PC-3 (cell line): Measurements from ENCODE around the gene TCFL5. TPM values are rescaled to one million over a fixed set of nuclear protein-coding genes. Genes with fewer than 3 reads are reported as not detected.

Experiments
- ATAC-seq: fragments of 200-7000 bp; cut with Tn5 transposase; 2 replicates; pipeline ENCODE4 v1.9.1; 2020; ENCODE audit warnings: mild to moderate bottlenecking, moderate library complexity
- BruUV-seq: library from RNA; stranded (reverse); fragments of 400-500 nt; replicated peaks from 2 replicates; lab custom pipeline; 2021; lab: Mats Ljungman, UMichigan
- CTCF ChIA-PET: fragments of 300-600 bp; sonication (Branson Sonifier 250); formaldehyde crosslinking; loops from one replicate; lab custom pipeline; 2022; ENCODE audit warnings: antibody characterized with exemption; lab: Charles Lee
- POLR2A ChIA-PET: fragments of 300-600 bp; sonication (Branson Sonifier 250); formaldehyde crosslinking; loops from one replicate; lab custom pipeline; 2022; ENCODE audit warnings: antibody characterized with exemption; ENCODE audit not compliant: unreplicated experiment; lab: Charles Lee
- DNase-seq: peaks from one replicate; pipeline ENCODE4 v3.0.0-alpha.2; 2015
- H2AFZ ChIP-seq: fragments of 300-600 bp; sonication (generic); 2 replicates; pipeline ENCODE4 v1.6.0; 2016; ENCODE audit warnings: antibody characterized with exemption, low read length
- H3F3A ChIP-seq: fragments of 300-600 bp; sonication (generic); one replicate; pipeline ENCODE4 v1.6.0; 2017; ENCODE audit warnings: antibody characterized with exemption, low read length, control low read depth, mild to moderate bottlenecking; ENCODE audit not compliant: unreplicated experiment
- H3K27ac ChIP-seq: fragments of 300-600 bp; sonication (generic); 2 replicates; pipeline ENCODE4 v1.5.1; 2016; ENCODE audit warnings: mild to moderate bottlenecking, low read length
- H3K27me3 ChIP-seq: fragments of 300-600 bp; sonication (generic); 2 replicates; pipeline ENCODE4 v1.6.1; 2016; ENCODE audit warnings: low read length, mixed read lengths
- H3K36me3 ChIP-seq: fragments of 300-600 bp; sonication (generic); 2 replicates; pipeline ENCODE4 v1.6.1; 2016; ENCODE audit warnings: low read depth, mixed run types, low read length, mixed read lengths
- H3K4me1 ChIP-seq: fragments of 300-600 bp; sonication (generic); 2 replicates; pipeline ENCODE4 v1.5.1; 2016; ENCODE audit warnings: low read length; ENCODE audit not compliant: insufficient read depth
- H3K4me2 ChIP-seq: fragments of 300-600 bp; sonication (generic); 2 replicates; pipeline ENCODE4 v1.6.0; 2016; ENCODE audit warnings: low read length
- H3K4me3 ChIP-seq: fragments of 300-600 bp; sonication (generic); 2 replicates; pipeline ENCODE4 v1.5.1; 2016; ENCODE audit warnings: mild to moderate bottlenecking, low read length, mixed read lengths
- H3K79me2 ChIP-seq: fragments of 300-600 bp; sonication (generic); 2 replicates; pipeline ENCODE4 v1.6.1; 2017; ENCODE audit warnings: low read length, mixed read lengths
- H3K9ac ChIP-seq: fragments of 300-600 bp; sonication (generic); 2 replicates; pipeline ENCODE4 v1.6.0; 2016; ENCODE audit warnings: mild to moderate bottlenecking, low read length
- H3K9me2 ChIP-seq: fragments of 300-600 bp; sonication (generic); replicated peaks from 2 replicates; pipeline ENCODE4 v1.6.1; 2016; ENCODE audit warnings: mixed run types, low read length, mixed read lengths
- H3K9me3 ChIP-seq: fragments of 300-600 bp; sonication (generic); 2 replicates; pipeline ENCODE4 v1.6.1; 2016; ENCODE audit warnings: low read length, mixed read lengths
- H4K20me1 ChIP-seq: fragments of 300-600 bp; sonication (generic); 2 replicates; pipeline ENCODE4 v1.6.1; 2016; ENCODE audit warnings: low read length, mixed read lengths
- CTCF ChIP-seq: fragments of 300-600 bp; sonication (generic); conservative IDR thresholded peaks from 2 replicates; pipeline ENCODE4 v1.5.1; 2017; ENCODE audit warnings: antibody characterized with exemption, low read depth, mild to moderate bottlenecking, low read length
- EZH2 ChIP-seq: fragments of 300-600 bp; sonication (generic); IDR thresholded peaks from one replicate; pipeline ENCODE4 v1.6.1; 2017; ENCODE audit warnings: antibody characterized with exemption, mild to moderate bottlenecking, low read length; ENCODE audit not compliant: unreplicated experiment
- EZH2phosphoT487 ChIP-seq: fragments of 300-600 bp; sonication (generic); IDR thresholded peaks from 2 replicates; pipeline ENCODE4 v1.6.1; 2018; ENCODE audit warnings: mild to moderate bottlenecking, antibody characterized with exemption, low read length, borderline replicate concordance
- intact Hi-C: fragments of 100-400 bp; cut with micrococcal nuclease; formaldehyde crosslinking; loops from 2 replicates; pipeline ENCODE4 v1.9.0; 2023
- total RNA-seq: library from RNA; depleted of rRNA; stranded (reverse); fragments of >200 nt; gene quantifications from 2 replicates; pipeline ENCODE4 v1.2.3, GENCODE V29; 2014

Gene TCFL5
- total RNA-seq, 1 experiment from 2014 or later: 15.8 TPM

- Histone ChIP-seq H3K79me2 (peaks cover 16% of the 10 kb centered on the region), H3K27me3 (no peaks in the 10 kb centered on the region), H3K4me3 (peak overlapping the region; percentile 77), H4K20me1 (0 out of 2 replicates have a peak, but pooled peaks cover 8% of the 10 kb centered on the region), H3K27ac (no peak overlapping the region), H3K4me2 (peak overlapping the region; percentile 93), H3K36me3 (peaks cover 26% of the 10 kb centered on the region; the same call in 1 of the 2 replicates), H3K9me2 (no peaks in the 10 kb centered on the region), H3K9ac (peak overlapping the region; percentile 77), H3K4me1 (peaks cover 33% of the 10 kb centered on the region), H2AFZ (no peak overlapping the region), H3K9me3 (no peaks in the 10 kb centered on the region), H3F3A (no peaks in the 10 kb centered on the region)
- TF ChIP-seq EZH2phosphoT487: no peak
- no peak for TF ChIP-seq EZH2
- TF ChIP-seq CTCF: no peak
- ChIA-PET POLR2A (interaction anchor here (0.7 to 0.8 kb wide), 2 partner anchors 9 to 173 kb away, joined by 3 to 4 read pairs; no protein-coding TSS in a partner anchor), CTCF (interaction anchor here (0.6 kb wide), 1 partner anchor 51 kb away, joined by 3 read pairs; no protein-coding TSS in a partner anchor)
- intact Hi-C loops: loop anchor here (10.0 kb wide), 2 partner anchors 172 to 412 kb away; partner anchors contain the start of gene RPS21
- BruUV-seq: TSS peak; percentile 24
- ATAC-seq (no peak; the same call in 1 of the 2 replicates), DNase-seq (no peak)
These were observed 64.7 kb downstream of the TCFL5 start for GRCh38 chr20:62796699-62797491.

GRCh38 chr20:62795023-62795761 is 66.4 kb downstream of the TCFL5 start:
- CTCF ChIA-PET: interaction anchor here (0.6 kb wide), 1 partner anchor 1070 kb away, joined by 4 read pairs; the partner anchor contains the start of gene TPD52L2
- ATAC-seq: peak; percentile 3
- no peaks in the 10 kb centered on the region for H3K9me3 ChIP-seq

More at GRCh38 chr20:62795023-62795761, 66.4 kb downstream of the TCFL5 start:
- POLR2A ChIA-PET: interaction anchor here (0.5 to 1.5 kb wide), 2 partner anchors 91 to 143 kb away, joined by 10 to 11 read pairs; no protein-coding TSS in a partner anchor
- H3K9ac ChIP-seq: peak overlapping the region; percentile 77
- peaks cover 18% of the 10 kb centered on the region; the same call in 1 of the 2 replicates for H3K36me3 ChIP-seq
- H4K20me1 ChIP-seq: 0 out of 2 replicates have a peak, but pooled peaks cover 8% of the 10 kb centered on the region
- H3F3A ChIP-seq: no peaks in the 10 kb centered on the region
- intact Hi-C loops: loop anchor here (10.0 kb wide), 2 partner anchors 170 to 410 kb away; partner anchors contain the start of gene RPS21
- peak overlapping the region; percentile 61 for H3K27ac ChIP-seq
- BruUV-seq: no TSS peak
- H3K4me2 ChIP-seq: peak overlapping the region; percentile 96
- peak overlapping the region; percentile 72 for H3K4me3 ChIP-seq
- H3K4me1 ChIP-seq: peaks cover 39% of the 10 kb centered on the region
- peak overlapping the region; percentile 81 for H2AFZ ChIP-seq
- peak; percentile 57 for DNase-seq
- TF ChIP-seq EZH2phosphoT487: no peak
- no peak for TF ChIP-seq CTCF
- TF ChIP-seq EZH2: no peak
- H3K27me3 ChIP-seq: no peaks in the 10 kb centered on the region
- no peaks in the 10 kb centered on the region for H3K9me2 ChIP-seq
- peaks cover 16% of the 10 kb centered on the region for H3K79me2 ChIP-seq
